WTC11 (cell line): ENCODE data around the gene MX2. TPM values are rescaled to one million over a fixed set of nuclear protein-coding genes. Genes with fewer than 3 reads are reported as not detected.

Experiments used
- ATAC-seq: fragments of 200-7000 bp; cut with Tn5 transposase; 2 replicates; pipeline ENCODE4 v1.10.0; 2021; ENCODE audit warnings: mild to moderate bottlenecking, moderate library complexity
- CTCF ChIA-PET: fragments of 300-600 bp; sonication (Branson Sonifier 250); formaldehyde crosslinking; loops from one replicate; lab custom pipeline; 2021; ENCODE audit warnings: antibody characterized with exemption; lab: Charles Lee
- POLR2A ChIA-PET: fragments of 350-600 bp; sonication (Branson Sonifier 250); formaldehyde crosslinking; loops from one replicate; lab custom pipeline; 2021; ENCODE audit warnings: antibody characterized with exemption; lab: Charles Lee
- DNase-seq: peaks from one replicate; pipeline ENCODE4 v3.0.0; 2021; ENCODE audit warnings: low spot score
- H3K27ac Mint-ChIP-seq: 2 replicates; pipeline ENCODE4 v1.8.0; 2021; ENCODE audit warnings: mixed read lengths
- H3K27me3 Mint-ChIP-seq: 2 replicates; pipeline ENCODE4 v1.8.0; 2021; ENCODE audit warnings: low read depth, mild to moderate bottlenecking, moderate library complexity, mixed read lengths
- H3K36me3 Mint-ChIP-seq: 2 replicates; pipeline ENCODE4 v1.8.0; 2021; ENCODE audit warnings: mixed read lengths
- H3K4me1 Mint-ChIP-seq: 2 replicates; pipeline ENCODE4 v1.8.0; 2022; ENCODE audit warnings: mixed read lengths
- H3K4me3 Mint-ChIP-seq: 2 replicates; pipeline ENCODE4 v1.8.0; 2021; ENCODE audit warnings: mild to moderate bottlenecking, moderate library complexity, mixed read lengths
- H3K9me3 Mint-ChIP-seq: 2 replicates; pipeline ENCODE4 v1.8.0; 2021; ENCODE audit warnings: mixed read lengths
- ATF2 ChIP-seq: sonication (generic); formaldehyde crosslinking; IDR thresholded peaks from 2 replicates; pipeline ENCODE4 v1.8.1; 2022; ENCODE audit warnings: low read depth, missing genetic modification reagents, borderline replicate concordance
- ATF3 ChIP-seq: sonication (generic); formaldehyde crosslinking; conservative IDR thresholded peaks from 2 replicates; pipeline ENCODE4 v1.8.1; 2022; ENCODE audit warnings: mild to moderate bottlenecking, missing genetic modification reagents
- CREB1 ChIP-seq: sonication (generic); formaldehyde crosslinking; IDR thresholded peaks from 2 replicates; pipeline ENCODE4 v1.8.0; 2023; ENCODE audit warnings: mild to moderate bottlenecking, missing genetic modification reagents
- E2F4 ChIP-seq: sonication (generic); formaldehyde crosslinking; IDR thresholded peaks from 2 replicates; pipeline ENCODE4 v1.8.1; 2022; ENCODE audit warnings: low read depth, mild to moderate bottlenecking, moderate library complexity, missing genetic modification reagents, borderline replicate concordance
- FOXJ3 ChIP-seq: sonication (generic); formaldehyde crosslinking; IDR thresholded peaks from 2 replicates; pipeline ENCODE4 v1.9.0; 2021; ENCODE audit warnings: missing genetic modification reagents, mild to moderate bottlenecking, borderline replicate concordance
- FOXK1 ChIP-seq: sonication (generic); formaldehyde crosslinking; IDR thresholded peaks from 2 replicates; pipeline ENCODE4 v1.8.0; 2022; ENCODE audit warnings: mild to moderate bottlenecking, moderate library complexity, missing genetic modification reagents
- GABPB1 ChIP-seq: sonication (generic); formaldehyde crosslinking; IDR thresholded peaks from 2 replicates; pipeline ENCODE4 v1.8.1; 2023; ENCODE audit warnings: mild to moderate bottlenecking, missing genetic modification reagents
- GTF2I ChIP-seq: fragments of 250-450 bp; sonication (Bioruptor Pico); conservative IDR thresholded peaks from 2 replicates; pipeline ENCODE4 v1.4.0; 2021; ENCODE audit warnings: mild to moderate bottlenecking
- IRF1 ChIP-seq: sonication (generic); formaldehyde crosslinking; IDR thresholded peaks from 2 replicates; pipeline ENCODE4 v1.8.0; 2023; ENCODE audit warnings: missing genetic modification reagents
- JAZF1 ChIP-seq: fragments of 250-450 bp; sonication (Bioruptor Pico); IDR thresholded peaks from 2 replicates; pipeline ENCODE4 v1.9.0; 2021; ENCODE audit warnings: moderate library complexity, mild to moderate bottlenecking, inconsistent platforms
- JUN ChIP-seq: sonication (generic); formaldehyde crosslinking; IDR thresholded peaks from 2 replicates; pipeline ENCODE4 v1.8.0; 2023; ENCODE audit warnings: mild to moderate bottlenecking, missing genetic modification reagents
- SMAD3 ChIP-seq: sonication (generic); formaldehyde crosslinking; IDR thresholded peaks from 2 replicates; pipeline ENCODE4 v1.8.0; 2022; ENCODE audit warnings: missing genetic modification reagents, mild to moderate bottlenecking, borderline replicate concordance
- TP53 ChIP-seq: sonication (generic); formaldehyde crosslinking; IDR thresholded peaks from 2 replicates; pipeline ENCODE4 v1.8.1; 2023; ENCODE audit warnings: mild to moderate bottlenecking, missing genetic modification reagents
- USF1 ChIP-seq: sonication (generic); formaldehyde crosslinking; IDR thresholded peaks from 2 replicates; pipeline ENCODE4 v1.8.0; 2022; ENCODE audit warnings: mild to moderate bottlenecking, missing genetic modification reagents
- ZBTB21 ChIP-seq: sonication (generic); formaldehyde crosslinking; IDR thresholded peaks from 2 replicates; pipeline ENCODE4 v1.8.1; 2023; ENCODE audit warnings: mild to moderate bottlenecking, missing genetic modification reagents, borderline replicate concordance
- ZNF138 ChIP-seq: sonication (generic); formaldehyde crosslinking; conservative IDR thresholded peaks from 2 replicates; pipeline ENCODE4 v1.8.1; 2022; ENCODE audit warnings: mild to moderate bottlenecking, moderate library complexity, missing genetic modification reagents
- ZNF416 ChIP-seq: fragments of 250-450 bp; sonication (Bioruptor Pico); IDR thresholded peaks from 2 replicates; pipeline ENCODE4 v1.9.0; 2021; ENCODE audit warnings: mild to moderate bottlenecking, inconsistent platforms
- ZSCAN18 ChIP-seq: fragments of 250-450 bp; sonication (Bioruptor Pico); IDR thresholded peaks from 2 replicates; pipeline ENCODE4 v2.1.2; 2022; ENCODE audit warnings: mild to moderate bottlenecking, moderate library complexity
- total RNA-seq: library from RNA; stranded (reverse); gene quantifications from 3 replicates; pipeline ENCODE4 v1.2.3, GENCODE V29; 2021

The MX2 gene
- total RNA-seq, 1 experiment from 2014 or later = 2.6 TPM

GRCh38 chr21:41407541-41408460, 46.0 kb downstream of the MX2 start:
- TF ChIP-seq ZBTB21 (CRISPR knock-in tag) = no peak
- TF ChIP-seq FOXK1 (CRISPR knock-in tag) = no peak
- Mint-ChIP-seq H3K4me1 (no peaks in the 10 kb centered on the region), H3K36me3 (peaks cover 16% of the 10 kb centered on the region), H3K27me3 (no peaks in the 10 kb centered on the region), H3K27ac (no peak overlapping the region), H3K4me3 (no peak overlapping the region), H3K9me3 (peaks cover 26% of the 10 kb centered on the region)
- ChIA-PET POLR2A (no interaction called here), CTCF (no interaction called here)
- DNase-seq (no peak), ATAC-seq (no peak)

GRCh38 chr21:41410361-41410760, 48.5 kb downstream of the MX2 start:
- DNase-seq = no peak
- Mint-ChIP-seq H3K9me3 (peaks cover 34% of the 10 kb centered on the region), H3K4me1 (no peaks in the 10 kb centered on the region), H3K27me3 (no peaks in the 10 kb centered on the region)
- CTCF ChIA-PET = interaction anchor here (1.0 to 3.0 kb wide), 5 partner anchors 14 to 170 kb away, joined by 3 to 28 read pairs (median 10); no protein-coding TSS in a partner anchor
- ATAC-seq = no peak
- TF ChIP-seq TP53 (CRISPR knock-in tag) (no peak), SMAD3 (CRISPR knock-in tag) (no peak), ZSCAN18 (CRISPR knock-in tag) (no peak), JAZF1 (CRISPR knock-in tag) (no peak), GABPB1 (no peak), USF1 (no peak), CREB1 (CRISPR knock-in tag) (no peak), FOXJ3 (CRISPR knock-in tag) (no peak), ZNF138 (no peak), ZNF416 (CRISPR knock-in tag) (no peak), E2F4 (CRISPR knock-in tag) (no peak), JUN (CRISPR knock-in tag) (no peak), GTF2I (CRISPR knock-in tag) (no peak), IRF1 (CRISPR knock-in tag) (no peak), FOXK1 (CRISPR knock-in tag) (no peak), ATF2 (CRISPR knock-in tag) (no peak), ATF3 (CRISPR knock-in tag) (no peak)
- TF ChIP-seq, all 79 proteins: peak for 0
- Mint-ChIP-seq H3K4me3 (no peak overlapping the region), H3K36me3 (peaks cover 16% of the 10 kb centered on the region), H3K27ac (no peak overlapping the region)
- POLR2A ChIA-PET = interaction anchor here (0.6 kb wide), 1 partner anchor 14 kb away, joined by 3 read pairs; no protein-coding TSS in a partner anchor
